KOPT-K1 (cell line): ENCODE measurements around the gene CHST11.

ENCODE experiments used
- H3K27ac ChIP-seq: fragments of 200-600 bp; sonication (generic); 2 replicates; pipeline ENCODE4 v1.5.1; 2016; ENCODE audit warnings: antibody characterized with exemption, mild to moderate bottlenecking, low read depth, low read length; ENCODE audit not compliant: poor library complexity, severe bottlenecking
- H3K36me3 ChIP-seq: fragments of 200-600 bp; sonication (generic); 2 replicates; pipeline ENCODE4 v1.5.1; 2017; ENCODE audit warnings: antibody characterized with exemption, mild to moderate bottlenecking, low read length, moderate library complexity; ENCODE audit not compliant: insufficient read depth
- H3K9me3 ChIP-seq: fragments of 200-600 bp; sonication (generic); 2 replicates; pipeline ENCODE4 v1.5.1; 2017; ENCODE audit warnings: antibody characterized with exemption, low read length, mild to moderate bottlenecking; ENCODE audit not compliant: insufficient read depth, poor library complexity, severe bottlenecking

Gene CHST11

DNA sequence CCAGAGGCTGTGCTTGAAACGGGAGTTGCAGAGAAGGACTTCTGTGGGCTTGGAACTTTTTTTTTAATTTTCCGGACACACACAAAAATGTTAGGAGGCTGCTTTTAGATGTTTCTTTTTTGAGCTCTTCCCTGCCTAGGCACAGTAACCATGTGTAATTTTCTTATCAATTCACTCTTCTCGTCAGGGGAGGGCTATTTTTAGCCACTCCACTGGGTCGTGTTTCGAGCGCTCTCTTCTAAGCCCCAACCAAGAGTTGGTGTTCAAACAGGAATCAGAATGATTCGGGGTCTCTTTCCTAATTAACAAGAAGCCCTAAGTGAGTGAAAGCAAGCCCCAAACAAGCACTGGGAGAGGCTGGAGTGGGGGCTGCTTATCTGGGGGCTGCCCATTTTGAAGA lies 162.6 kb downstream of the CHST11 start:
- no peaks in the 10 kb centered on the region for H3K9me3 ChIP-seq
- H3K36me3 ChIP-seq = peaks cover 82% of the 10 kb centered on the region
- no peak overlapping the region for H3K27ac ChIP-seq

- Histone ChIP-seq H3K27ac (no peak overlapping the region), H3K36me3 (peaks cover 87% of the 10 kb centered on the region), H3K9me3 (no peaks in the 10 kb centered on the region)
Measured at GRCh38 chr12:104620837-104621531, 164.2 kb downstream of the CHST11 start.

DNA sequence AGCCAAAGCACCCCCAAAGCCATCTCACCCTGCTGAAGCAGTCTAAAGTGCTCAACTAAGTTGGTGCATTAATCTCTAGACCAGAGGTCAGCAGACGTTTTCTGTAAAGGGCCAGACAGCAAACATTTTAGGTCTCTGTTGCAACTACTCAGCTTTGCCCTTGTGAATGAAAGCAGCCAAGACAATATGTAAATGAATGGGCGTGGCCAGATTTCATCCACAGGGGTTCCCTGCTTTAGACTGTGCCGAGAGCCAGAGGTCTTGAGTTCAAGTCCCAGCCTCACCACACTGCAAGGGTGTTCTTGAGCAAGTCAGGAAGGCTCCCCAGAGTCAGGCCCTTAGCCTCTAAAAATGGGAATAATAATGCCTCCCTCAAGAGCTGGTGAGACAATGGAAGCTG lies 166.2 kb downstream of the CHST11 start:
- Histone ChIP-seq H3K9me3 (no peaks in the 10 kb centered on the region), H3K27ac (no peak overlapping the region), H3K36me3 (peaks cover 90% of the 10 kb centered on the region)

- H3K9me3 ChIP-seq = no peaks in the 10 kb centered on the region
- H3K36me3 ChIP-seq = peaks cover 92% of the 10 kb centered on the region
- H3K27ac ChIP-seq = no peak overlapping the region
Measured at GRCh38 chr12:104623883-104624282, 167.1 kb downstream of the CHST11 start.

DNA sequence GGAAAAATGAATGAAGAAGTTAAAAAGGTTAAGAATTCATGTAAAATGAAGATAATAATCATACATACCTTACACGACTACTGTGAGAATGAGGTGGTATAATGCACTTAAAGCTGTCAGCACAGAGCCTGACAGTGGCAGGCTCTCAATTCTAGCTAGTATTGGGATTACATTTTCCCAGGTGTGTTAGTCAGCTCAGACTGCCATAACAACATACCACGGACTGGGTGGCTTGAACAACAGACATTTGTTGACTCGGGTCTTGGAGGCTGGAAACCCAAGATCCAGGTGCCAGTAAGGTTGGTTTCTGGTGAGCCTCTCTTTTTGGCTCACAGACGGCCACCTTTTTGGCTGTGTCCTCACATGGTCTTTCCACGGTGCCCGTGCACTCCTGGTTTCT lies 167.8 kb downstream of the CHST11 start:
- Histone ChIP-seq H3K27ac (no peak overlapping the region), H3K36me3 (peaks cover 90% of the 10 kb centered on the region), H3K9me3 (no peaks in the 10 kb centered on the region)

DNA sequence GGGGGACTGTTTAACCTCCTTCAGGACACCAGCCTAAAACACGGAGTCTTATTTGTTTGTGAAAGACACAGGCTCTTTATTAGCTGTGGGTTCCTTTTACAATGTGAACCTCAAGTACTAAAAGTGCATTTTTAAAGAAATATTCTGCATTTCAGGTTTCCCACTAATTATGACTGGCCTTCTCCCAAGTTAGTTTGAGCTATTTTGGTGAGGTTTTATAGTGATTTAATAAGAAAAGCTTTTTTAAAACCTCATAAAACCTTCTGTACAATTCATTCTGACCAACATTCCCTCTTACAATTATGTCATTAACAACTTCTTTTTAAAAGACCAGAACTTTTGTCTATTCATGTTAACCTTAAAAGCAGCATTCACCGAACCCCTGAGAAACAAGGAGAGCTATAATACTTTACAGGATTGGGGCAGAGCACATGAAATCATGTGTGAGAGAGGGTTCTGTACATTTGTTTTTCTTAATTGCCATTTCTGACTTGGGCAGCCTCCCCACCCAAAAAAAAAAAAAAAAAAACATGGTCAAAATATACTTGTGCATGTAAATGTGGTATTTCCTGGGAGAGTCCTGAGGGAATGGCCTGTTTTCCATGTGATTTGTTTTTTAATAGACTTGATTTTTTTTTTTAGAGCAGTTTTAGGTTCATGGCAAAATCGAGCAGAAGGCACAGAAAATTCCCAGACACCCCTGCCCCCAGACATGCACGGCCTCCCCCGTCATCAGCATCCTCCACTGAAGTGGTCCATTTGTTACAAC lies 169.5 kb downstream of the CHST11 start:
- peaks cover 87% of the 10 kb centered on the region for H3K36me3 ChIP-seq
- no peaks in the 10 kb centered on the region for H3K9me3 ChIP-seq
- no peak overlapping the region for H3K27ac ChIP-seq

- peaks cover 79% of the 10 kb centered on the region for H3K36me3 ChIP-seq
- no peaks in the 10 kb centered on the region for H3K9me3 ChIP-seq
- no peak overlapping the region for H3K27ac ChIP-seq
Measured at GRCh38 chr12:104627231-104627989, 170.7 kb downstream of the CHST11 start.

- Histone ChIP-seq H3K36me3 (peaks cover 71% of the 10 kb centered on the region), H3K9me3 (no peaks in the 10 kb centered on the region), H3K27ac (no peak overlapping the region)
Measured at GRCh38 chr12:104627990-104628830, 171.5 kb downstream of the CHST11 start.

GRCh38 chr12:104628831-104629135 lies 172.0 kb downstream of the CHST11 start:
- H3K36me3 ChIP-seq = peaks cover 70% of the 10 kb centered on the region
- H3K27ac ChIP-seq = no peak overlapping the region

GRCh38 chr12:104630230-104630670 lies 173.5 kb downstream of the CHST11 start:
- Histone ChIP-seq H3K27ac (no peak overlapping the region), H3K9me3 (no peaks in the 10 kb centered on the region), H3K36me3 (peaks cover 70% of the 10 kb centered on the region)

More at GRCh38 chr12:104628831-104629135, 172.0 kb downstream of the CHST11 start:
- no peaks in the 10 kb centered on the region for H3K9me3 ChIP-seq

GRCh38 chr12:104631867-104632266 lies 175.1 kb downstream of the CHST11 start:
- no peaks in the 10 kb centered on the region for H3K9me3 ChIP-seq
- H3K36me3 ChIP-seq = peaks cover 75% of the 10 kb centered on the region
- H3K27ac ChIP-seq = peak overlapping the region; percentile 45

- H3K27ac ChIP-seq = peak overlapping the region; percentile 45
- H3K9me3 ChIP-seq = no peaks in the 10 kb centered on the region
- peaks cover 71% of the 10 kb centered on the region for H3K36me3 ChIP-seq
Measured at GRCh38 chr12:104632724-104633201, 176.0 kb downstream of the CHST11 start.

- peaks cover 71% of the 10 kb centered on the region for H3K36me3 ChIP-seq
- peaks cover 4% of the 10 kb centered on the region for H3K9me3 ChIP-seq
- H3K27ac ChIP-seq = no peak overlapping the region
Measured at GRCh38 chr12:104634044-104634443, 177.3 kb downstream of the CHST11 start.

DNA sequence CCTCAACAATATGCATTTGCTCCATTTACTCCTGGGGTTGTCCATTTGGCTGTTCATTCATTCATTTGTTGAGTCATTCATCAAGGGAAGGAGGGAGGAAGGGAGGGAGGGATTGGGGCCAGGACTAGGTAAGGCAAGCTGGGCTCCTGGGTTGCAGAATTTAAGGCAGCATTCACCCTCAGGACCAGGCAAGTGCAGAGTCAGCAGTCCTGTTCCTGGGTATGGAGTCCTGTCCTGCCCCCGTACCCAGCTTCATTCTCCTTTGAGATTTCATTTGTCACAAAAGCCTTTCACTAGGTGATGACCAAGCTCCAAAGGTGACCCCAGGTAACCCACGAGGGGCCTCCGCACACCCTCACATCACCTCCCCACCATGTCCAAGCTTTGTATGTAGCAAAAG lies 178.1 kb downstream of the CHST11 start:
- Histone ChIP-seq H3K27ac (no peak overlapping the region), H3K36me3 (peaks cover 76% of the 10 kb centered on the region)

More for the DNA sequence above, 178.1 kb downstream of the CHST11 start:
- peaks cover 12% of the 10 kb centered on the region for H3K9me3 ChIP-seq
